Measurements from ENCODE around the gene DCLRE1B. TPM values are rescaled to one million over a fixed set of nuclear protein-coding genes. Genes with fewer than 3 reads are reported as not detected.
A peak's percentile ranks its signal among the peaks of the same experiment; 100 is the strongest.

DCLRE1B gene
- total and polyA plus RNA-seq, 12 donors = 1.1 to 6.1 (median 3.8) TPM

- TF ChIP-seq, protein P1, sequence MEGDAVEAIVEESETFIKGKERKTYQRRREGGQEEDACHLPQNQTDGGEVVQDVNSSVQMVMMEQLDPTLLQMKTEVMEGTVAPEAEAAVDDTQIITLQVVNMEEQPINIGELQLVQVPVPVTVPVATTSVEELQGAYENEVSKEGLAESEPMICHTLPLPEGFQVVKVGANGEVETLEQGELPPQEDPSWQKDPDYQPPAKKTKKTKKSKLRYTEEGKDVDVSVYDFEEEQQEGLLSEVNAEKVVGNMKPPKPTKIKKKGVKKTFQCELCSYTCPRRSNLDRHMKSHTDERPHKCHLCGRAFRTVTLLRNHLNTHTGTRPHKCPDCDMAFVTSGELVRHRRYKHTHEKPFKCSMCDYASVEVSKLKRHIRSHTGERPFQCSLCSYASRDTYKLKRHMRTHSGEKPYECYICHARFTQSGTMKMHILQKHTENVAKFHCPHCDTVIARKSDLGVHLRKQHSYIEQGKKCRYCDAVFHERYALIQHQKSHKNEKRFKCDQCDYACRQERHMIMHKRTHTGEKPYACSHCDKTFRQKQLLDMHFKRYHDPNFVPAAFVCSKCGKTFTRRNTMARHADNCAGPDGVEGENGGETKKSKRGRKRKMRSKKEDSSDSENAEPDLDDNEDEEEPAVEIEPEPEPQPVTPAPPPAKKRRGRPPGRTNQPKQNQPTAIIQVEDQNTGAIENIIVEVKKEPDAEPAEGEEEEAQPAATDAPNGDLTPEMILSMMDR (IDR thresholded peaks at IDR 0.05) = no peak
- no peak for TF ChIP-seq POLR2A (IDR thresholded peaks at IDR 0.05)
- intact Hi-C loops (cut with DNase I) = no loop called here
- Histone ChIP-seq H3K27ac (no peak overlapping the region), H3K9me3 (replicated peaks in 1 of 3) (no peaks in the 10 kb centered on the region), H3K27me3 (no peaks in the 10 kb centered on the region), H3K36me3 (replicated peaks in 1 of 2) (no peaks in the 10 kb centered on the region), H3K4me1 (replicated peaks in 1 of 2) (no peaks in the 10 kb centered on the region), H3K4me3 (no peak overlapping the region)
- 80 to 91% (median 86%) methylated on average over 5 of the region's 5 CpGs for WGBS, 4 donors
- no peak for DNase-seq
Measured at GRCh38 chr1:113861641-113862040, 43.5 kb upstream of the DCLRE1B start.

GRCh38 chr1:113868387-113869083 lies 36.6 kb upstream of the DCLRE1B start:
- no peak overlapping the region for H3K4me3 ChIP-seq
- no peak overlapping the region for H3K27ac ChIP-seq
- no peaks in the 10 kb centered on the region for H3K27me3 ChIP-seq
- no peaks in the 10 kb centered on the region for H3K36me3 ChIP-seq (replicated peaks in 1 of 2)
- intact Hi-C loops (cut with DNase I) = no loop called here
- H3K9me3 ChIP-seq (replicated peaks in 1 of 3) = no peaks in the 10 kb centered on the region
- 83 to 92% (median 90%) methylated on average over 4 of the region's 4 CpGs for WGBS, 4 donors
- H3K4me1 ChIP-seq (replicated peaks in 1 of 2) = no peaks in the 10 kb centered on the region
- no peak for DNase-seq
- TF ChIP-seq POLR2A (IDR thresholded peaks at IDR 0.05) = no peak
- TF ChIP-seq, protein P1 (IDR thresholded peaks at IDR 0.05) = no peak

DNA sequence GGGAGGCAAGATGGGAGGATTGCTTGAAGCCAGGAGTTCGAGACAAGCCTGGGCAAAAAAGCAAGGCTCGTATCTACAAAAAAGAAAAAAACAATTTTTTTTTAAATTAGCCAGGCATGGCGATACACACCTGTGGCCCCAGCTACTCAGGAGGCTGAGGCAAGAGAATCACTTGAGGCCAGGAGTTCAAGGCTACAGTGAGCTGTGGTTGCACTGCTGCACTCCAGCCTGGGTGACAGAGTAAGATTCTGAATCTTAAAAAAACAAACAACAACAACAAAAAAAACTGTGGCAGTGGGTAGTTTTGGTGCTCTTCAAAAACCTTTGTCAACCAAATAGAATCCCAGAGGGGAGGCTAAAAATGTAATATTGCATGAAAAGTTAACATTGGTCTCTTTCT lies 34.3 kb upstream of the DCLRE1B start:
- TF ChIP-seq POLR2A (IDR thresholded peaks at IDR 0.05) = no peak
- TF ChIP-seq, protein P1 (IDR thresholded peaks at IDR 0.05) = no peak
- Histone ChIP-seq H3K36me3 (replicated peaks in 1 of 2) (no peaks in the 10 kb centered on the region), H3K27me3 (no peaks in the 10 kb centered on the region), H3K27ac (no peak overlapping the region), H3K4me1 (replicated peaks in 1 of 2) (no peaks in the 10 kb centered on the region), H3K4me3 (peak overlapping the region in 1 of 4 donors; percentile 22), H3K9me3 (replicated peaks in 1 of 3) (no peaks in the 10 kb centered on the region)
- intact Hi-C loops (cut with DNase I) = no loop called here
- no peak for DNase-seq
- WGBS, 4 donors = 85 to 92% (median 87%) methylated on average over 3 of the region's 3 CpGs

- H3K36me3 ChIP-seq (replicated peaks in 1 of 2) = no peaks in the 10 kb centered on the region
- no peaks in the 10 kb centered on the region for H3K9me3 ChIP-seq (replicated peaks in 1 of 3)
- no peaks in the 10 kb centered on the region for H3K4me1 ChIP-seq (replicated peaks in 1 of 2)
- 65 to 78% (median 72%) methylated on average over 2 to 4 of the region's 4 CpGs for WGBS, 4 donors
- H3K27me3 ChIP-seq = no peaks in the 10 kb centered on the region
- intact Hi-C loops (cut with DNase I) = no loop called here
- peak within 1 kb of the TSS in 2 of 5 donors; percentile 58 to 86 for H3K27ac ChIP-seq
- peak within 1 kb of the TSS in 1 of 4 donors; percentile 22 for H3K4me3 ChIP-seq
- TF ChIP-seq, protein P1 (IDR thresholded peaks at IDR 0.05) = no peak
- no peak for TF ChIP-seq POLR2A (IDR thresholded peaks at IDR 0.05)
- peak; percentile 16 to 63 (median 40) for DNase-seq
Measured at GRCh38 chr1:113871597-113872113, 33.5 kb upstream of the DCLRE1B start, which contains the start of gene PTPN22. TSS of gene PTPN22 (minus strand) at chr1:113871712.
